Astrocyte of the cerebellum (primary cell): ENCODE results near the gene PRKAB1.

Source experiments
- DNase-seq: peaks from one replicate; pipeline ENCODE4 v3.0.0-alpha.2; 2011; ENCODE audit warnings: low read depth
- H3K4me3 ChIP-seq: 2 replicates; pipeline ENCODE4 v1.5.1; 2011; ENCODE audit warnings: mild to moderate bottlenecking, low read depth, low read length, moderate library complexity
- in situ Hi-C: cut with HindIII; loops from 2 replicates; pipeline ENCODE4 v1.10.0; 2017; ENCODE audit warnings: low sequenced_read_pairs
- TF ChIP-seq, protein P1 (sequence below): IDR thresholded peaks from 2 replicates; pipeline ENCODE4 v1.5.1; 2012; ENCODE audit warnings: low read length, low read depth, moderate library complexity, mild to moderate bottlenecking; ENCODE audit errors: missing control alignments

Gene PRKAB1

DNA sequence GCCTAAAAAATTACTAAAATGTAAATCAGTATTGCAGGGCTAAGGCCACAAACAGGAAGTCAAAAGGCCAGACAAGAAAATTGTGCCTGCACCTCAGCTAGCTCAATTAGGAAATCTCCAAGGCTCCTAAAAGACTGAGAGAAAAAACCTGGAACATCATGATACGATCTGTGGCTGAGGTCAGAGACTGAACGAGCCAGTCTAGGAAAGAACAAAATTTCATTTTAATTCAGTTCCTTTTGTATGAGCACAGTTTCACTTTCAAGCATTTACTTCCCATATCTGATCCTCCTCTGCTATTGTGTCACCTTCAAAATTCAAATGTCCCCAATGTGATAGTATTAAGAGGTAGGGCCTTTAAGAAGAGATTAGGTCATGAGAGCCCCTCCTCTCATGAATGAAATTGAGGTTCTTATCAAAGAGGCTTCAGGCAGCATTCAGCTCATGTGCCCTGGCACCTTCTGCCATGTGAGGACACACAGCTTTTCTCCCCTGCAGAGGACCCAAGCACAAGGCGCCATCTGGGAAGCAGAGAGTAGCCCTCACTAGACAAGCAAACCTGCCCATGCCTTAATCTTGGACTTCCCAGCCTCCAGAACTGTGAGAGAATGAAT is 14.8 kb downstream of the PRKAB1 start:
- H3K4me3 ChIP-seq: no peak overlapping the region
- no peak for DNase-seq
- TF ChIP-seq, protein P1, sequence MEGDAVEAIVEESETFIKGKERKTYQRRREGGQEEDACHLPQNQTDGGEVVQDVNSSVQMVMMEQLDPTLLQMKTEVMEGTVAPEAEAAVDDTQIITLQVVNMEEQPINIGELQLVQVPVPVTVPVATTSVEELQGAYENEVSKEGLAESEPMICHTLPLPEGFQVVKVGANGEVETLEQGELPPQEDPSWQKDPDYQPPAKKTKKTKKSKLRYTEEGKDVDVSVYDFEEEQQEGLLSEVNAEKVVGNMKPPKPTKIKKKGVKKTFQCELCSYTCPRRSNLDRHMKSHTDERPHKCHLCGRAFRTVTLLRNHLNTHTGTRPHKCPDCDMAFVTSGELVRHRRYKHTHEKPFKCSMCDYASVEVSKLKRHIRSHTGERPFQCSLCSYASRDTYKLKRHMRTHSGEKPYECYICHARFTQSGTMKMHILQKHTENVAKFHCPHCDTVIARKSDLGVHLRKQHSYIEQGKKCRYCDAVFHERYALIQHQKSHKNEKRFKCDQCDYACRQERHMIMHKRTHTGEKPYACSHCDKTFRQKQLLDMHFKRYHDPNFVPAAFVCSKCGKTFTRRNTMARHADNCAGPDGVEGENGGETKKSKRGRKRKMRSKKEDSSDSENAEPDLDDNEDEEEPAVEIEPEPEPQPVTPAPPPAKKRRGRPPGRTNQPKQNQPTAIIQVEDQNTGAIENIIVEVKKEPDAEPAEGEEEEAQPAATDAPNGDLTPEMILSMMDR: no peak
- in situ Hi-C loops: no loop called here

DNA sequence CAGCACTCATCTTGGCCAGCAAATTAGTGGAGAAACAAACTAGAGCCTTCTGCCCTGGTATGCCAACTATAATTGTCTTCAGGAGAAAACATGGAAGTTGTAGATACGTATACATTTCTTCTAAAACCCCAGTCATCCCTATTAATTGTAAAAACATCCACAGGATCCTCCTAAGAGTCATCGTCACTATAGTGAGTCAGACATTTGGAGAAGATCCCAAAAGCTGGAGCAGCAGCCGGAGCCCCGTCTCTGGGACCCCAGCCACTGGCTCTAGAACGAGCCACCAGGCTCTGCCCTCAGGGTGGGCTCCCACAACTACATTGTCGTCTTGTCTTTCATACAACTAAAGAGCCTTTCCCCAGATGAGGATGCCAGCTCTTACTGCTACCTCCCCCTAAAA is 15.5 kb downstream of the PRKAB1 start:
- TF ChIP-seq, protein P1: no peak
- no peak for DNase-seq
- in situ Hi-C loops: no loop called here
- H3K4me3 ChIP-seq: no peak overlapping the region

DNA sequence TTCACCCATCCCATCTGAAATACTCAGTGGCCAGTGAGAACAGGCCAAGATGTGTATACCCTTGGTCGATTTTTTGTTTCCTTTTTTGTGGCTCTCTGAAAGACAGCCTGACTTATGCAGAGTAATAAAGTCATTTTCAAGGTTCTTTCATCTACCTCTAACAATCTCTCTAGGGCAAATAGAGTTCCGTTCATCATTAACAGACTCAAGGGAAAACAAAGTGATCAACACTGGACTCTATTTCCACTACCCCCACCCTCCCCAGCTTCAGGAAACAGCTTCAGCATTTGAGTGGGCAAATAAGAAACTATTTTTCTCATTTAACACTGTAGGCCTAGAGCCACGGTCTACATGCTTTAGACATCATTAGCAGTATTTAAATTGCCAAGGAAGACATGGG is 15.9 kb downstream of the PRKAB1 start:
- in situ Hi-C loops: no loop called here
- no peak for DNase-seq
- TF ChIP-seq, protein P1: no peak
- H3K4me3 ChIP-seq: no peak overlapping the region

DNA sequence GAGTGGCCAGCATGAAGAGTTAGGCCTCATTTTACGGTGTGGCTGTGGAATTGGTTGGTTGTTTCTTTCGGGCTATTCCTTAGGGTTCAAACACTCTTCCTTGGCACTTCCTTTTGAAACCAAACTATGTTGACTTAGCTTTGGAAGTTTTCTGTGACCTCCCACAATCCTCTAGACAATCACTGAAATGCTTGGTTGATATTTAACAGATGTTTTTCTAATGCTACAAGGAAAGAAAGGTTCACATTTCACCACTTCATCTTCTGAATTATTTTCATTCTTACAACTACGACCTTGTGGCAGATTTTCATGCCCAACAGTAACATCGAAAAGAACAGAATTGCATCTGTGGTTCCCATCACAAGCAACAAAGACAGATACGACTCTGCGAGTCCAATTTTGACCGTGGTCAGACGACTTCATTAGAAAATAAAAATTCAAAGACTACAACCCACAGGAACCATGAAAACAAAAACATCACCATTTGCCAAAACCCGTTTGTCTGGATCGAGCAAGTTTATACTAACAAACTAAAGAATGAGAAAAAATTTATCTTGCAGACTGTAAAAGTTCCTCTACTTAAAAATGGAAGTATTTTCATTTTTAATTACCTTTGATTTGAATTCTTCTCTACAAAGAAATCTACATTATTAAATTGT is 16.9 kb downstream of the PRKAB1 start:
- in situ Hi-C loops: no loop called here
- DNase-seq: no peak
- H3K4me3 ChIP-seq: no peak overlapping the region
- TF ChIP-seq, protein P1: no peak

DNA sequence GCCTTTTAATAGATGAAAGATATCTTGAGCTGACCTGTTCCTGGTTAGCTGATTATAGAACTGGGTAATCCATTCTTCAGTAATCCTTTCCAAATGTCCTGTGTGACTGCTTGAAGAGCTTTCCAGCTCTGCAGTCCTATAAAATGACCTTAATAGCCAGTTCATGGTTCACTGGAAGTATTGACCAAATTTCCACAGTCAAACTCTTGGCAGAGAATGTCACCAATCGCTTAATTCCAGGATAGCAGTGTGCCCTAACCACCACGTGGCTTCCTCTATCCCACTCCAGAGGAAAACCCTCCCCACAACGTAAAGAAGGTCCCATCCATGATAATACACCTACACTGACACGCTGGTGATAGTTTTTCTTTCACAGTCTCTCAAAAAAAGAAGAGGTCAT is 17.4 kb downstream of the PRKAB1 start:
- no peak for DNase-seq
- in situ Hi-C loops: no loop called here
- H3K4me3 ChIP-seq: no peak overlapping the region
- TF ChIP-seq, protein P1: no peak

DNA sequence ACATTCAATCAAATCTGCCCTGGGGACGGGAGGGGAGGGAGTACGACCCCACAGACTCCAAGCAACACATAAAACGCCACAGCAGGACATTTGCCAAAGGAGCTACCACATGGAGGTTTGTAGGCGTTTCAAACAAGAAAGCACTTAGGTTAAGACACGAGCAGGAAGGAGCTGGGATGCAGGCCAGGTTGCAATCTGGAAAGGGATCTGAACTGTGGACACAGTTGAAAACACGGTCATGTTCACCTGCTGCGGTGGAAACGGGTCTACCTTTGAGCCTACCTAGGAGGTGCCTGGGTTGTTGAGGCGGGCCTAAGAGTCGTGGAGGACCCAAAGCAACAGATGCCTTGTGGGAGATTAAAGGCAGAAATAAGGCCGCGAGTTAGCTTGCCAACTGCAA is 18.4 kb downstream of the PRKAB1 start:
- no peak for DNase-seq
- H3K4me3 ChIP-seq: no peak overlapping the region
- in situ Hi-C loops: no loop called here
- TF ChIP-seq, protein P1: no peak
